ENCODE data around the gene CD180.

The CD180 gene

DNA sequence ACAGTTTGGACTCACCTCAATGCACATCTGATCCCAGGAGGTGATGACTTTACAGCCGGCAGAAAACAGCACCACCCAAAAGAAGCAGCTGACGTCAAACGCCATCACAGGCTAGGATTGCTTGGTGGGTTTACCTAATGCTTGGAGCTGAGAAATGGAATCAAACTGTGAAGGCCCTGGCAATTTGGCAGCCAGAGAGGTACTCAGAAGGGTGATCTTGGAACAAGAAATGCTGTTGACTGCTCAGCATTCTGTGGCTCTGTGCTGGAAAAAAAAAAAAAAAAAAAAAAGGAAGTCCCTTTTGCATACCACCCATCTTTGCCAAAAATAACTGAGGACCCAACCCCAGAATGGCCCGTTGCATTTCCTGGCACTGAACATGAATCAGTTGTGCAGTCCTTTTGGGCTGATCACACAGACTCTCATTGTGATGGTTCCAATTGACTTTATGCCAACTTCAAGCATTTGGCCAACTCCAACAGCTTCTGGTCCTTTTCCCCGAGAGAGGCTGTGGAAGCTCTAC is at the start of gene CD180:
TSS of gene CD180 (minus strand) at position 263 of the 523 bp plus-strand sequence. CDS start at position 105, 158 bp downstream.
- peak; percentile 97 for DNase-seq (ENCODE audit: low spot score)

- DNase-seq (ENCODE audit: low spot score), result peak; percentile 96
Measured at GRCh38 chr5:67246108-67246507, 49.5 kb upstream of the CD180 start.

DNA sequence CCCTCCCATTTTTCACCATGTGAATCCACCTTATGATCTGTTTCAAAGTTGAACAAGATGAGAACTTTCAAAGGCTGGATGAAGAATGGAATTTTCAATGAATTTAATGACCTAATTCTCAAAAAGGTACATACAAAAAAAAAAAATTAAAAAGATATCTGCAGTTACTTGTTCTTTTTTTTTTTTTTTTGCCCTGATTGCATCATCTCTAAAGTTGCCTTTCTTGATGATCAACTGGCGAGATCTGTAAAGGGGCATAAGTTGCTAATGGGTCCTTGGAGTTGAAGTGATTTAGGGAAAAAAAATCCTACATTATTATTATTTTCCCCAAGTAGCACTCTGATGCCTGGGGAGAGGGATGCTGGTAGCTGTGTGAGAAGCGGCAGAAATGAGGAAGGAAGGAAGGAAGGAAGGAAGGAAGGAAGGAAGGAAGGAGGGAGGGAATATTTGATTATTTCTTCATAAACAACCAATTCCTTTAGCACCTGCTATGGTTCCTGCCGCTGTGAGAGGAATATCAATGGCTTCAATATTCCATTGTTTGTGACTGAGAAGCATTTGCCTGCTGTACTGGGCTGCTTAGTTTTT is 48.8 kb upstream of the CD180 start:
- no peak for DNase-seq (ENCODE audit: low spot score)

DNA sequence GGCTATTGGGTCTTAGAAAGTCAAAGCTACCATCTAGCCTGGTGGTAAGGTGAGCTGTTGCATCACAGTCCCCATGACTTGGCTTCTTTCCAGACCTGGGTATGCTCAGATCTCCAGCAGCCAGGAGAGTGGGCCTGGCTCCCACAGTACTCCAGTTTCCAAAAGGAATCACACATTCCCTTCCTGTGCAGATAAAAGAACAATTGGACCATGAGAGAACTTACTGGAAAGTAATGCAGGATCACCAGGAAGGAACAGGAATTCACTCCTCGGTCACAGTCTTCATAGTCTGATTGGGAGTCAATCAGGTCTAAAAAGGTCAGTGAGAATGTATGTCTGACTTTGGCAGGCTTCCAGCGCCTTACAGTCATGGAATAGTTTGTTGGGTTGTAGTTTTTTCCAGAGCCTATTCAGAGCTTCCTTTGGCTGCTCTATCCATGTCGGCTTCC is 47.8 kb upstream of the CD180 start:
- DNase-seq (ENCODE audit: low spot score), result no peak

- no peak for DNase-seq (ENCODE audit: low spot score)
Measured at GRCh38 chr5:67243944-67244343, 47.3 kb upstream of the CD180 start.

DNA sequence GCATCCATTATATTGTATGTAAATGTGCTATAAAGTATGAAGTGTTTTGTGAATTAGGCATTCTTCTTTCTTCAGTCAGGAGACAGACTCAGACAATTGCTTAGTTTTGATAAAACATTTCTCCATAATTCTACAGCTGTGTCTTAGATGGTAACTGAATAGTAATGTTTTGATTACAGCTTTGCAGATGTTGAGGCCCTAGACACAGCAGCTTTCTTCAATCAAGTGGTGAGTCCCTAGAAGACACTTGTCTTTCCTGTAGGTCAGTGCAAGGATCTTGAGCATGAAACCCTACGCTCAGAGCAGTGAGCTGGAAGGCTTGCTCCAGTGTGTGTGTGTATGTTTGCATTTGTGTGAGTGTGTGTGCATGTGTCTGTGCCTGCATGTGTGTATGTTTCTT is 46.8 kb upstream of the CD180 start:
- no peak for DNase-seq (ENCODE audit: low spot score)

DNA sequence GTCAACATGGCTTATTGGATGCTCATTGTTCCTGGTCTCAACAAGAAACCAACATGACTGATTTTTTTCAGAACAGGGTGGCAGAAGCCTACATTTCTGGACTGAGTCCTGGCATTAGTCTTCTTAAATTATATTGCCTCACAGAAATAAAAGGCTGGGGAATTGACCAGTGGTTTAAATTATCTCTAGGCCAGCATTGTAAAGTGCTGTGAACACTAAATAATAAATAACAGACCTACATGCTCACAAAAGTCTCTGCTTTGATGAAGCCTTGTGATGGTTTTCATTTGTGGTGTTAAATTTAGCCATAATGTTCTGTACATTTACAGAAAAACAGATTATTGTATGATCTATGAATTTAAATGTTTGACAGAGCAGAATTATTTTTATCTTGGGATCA is 44.7 kb upstream of the CD180 start:
- DNase-seq (ENCODE audit: low spot score), result no peak

GRCh38 chr5:67240846-67241245 is 44.2 kb upstream of the CD180 start:
- DNase-seq (ENCODE audit: low spot score), result no peak

- DNase-seq (ENCODE audit: low spot score), result no peak
Measured at GRCh38 chr5:67240065-67240464, 43.5 kb upstream of the CD180 start.

DNA sequence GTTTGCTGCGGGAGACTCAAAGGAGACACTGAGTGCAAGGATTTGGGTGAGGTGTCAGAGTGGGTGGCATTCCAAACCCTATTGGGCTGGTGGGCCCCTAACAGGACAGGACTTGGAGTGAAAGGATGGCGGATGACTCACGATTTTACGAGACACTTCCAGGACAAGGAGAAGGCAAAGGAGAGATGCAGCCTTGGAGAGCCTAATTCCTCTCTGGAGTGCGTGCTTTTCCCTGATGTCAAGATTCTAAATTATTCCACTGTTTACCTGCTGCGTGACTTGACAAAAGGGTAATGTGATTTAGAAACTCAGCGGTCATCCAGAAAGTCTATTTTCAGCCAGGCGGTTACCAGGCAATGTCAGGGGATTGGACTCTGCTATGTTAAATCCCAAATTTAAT is 41.6 kb upstream of the CD180 start:
- no peak for DNase-seq (ENCODE audit: low spot score)

GRCh38 chr5:67235399-67236110 is 39.0 kb upstream of the CD180 start:
- no peak for DNase-seq (ENCODE audit: low spot score)

DNA sequence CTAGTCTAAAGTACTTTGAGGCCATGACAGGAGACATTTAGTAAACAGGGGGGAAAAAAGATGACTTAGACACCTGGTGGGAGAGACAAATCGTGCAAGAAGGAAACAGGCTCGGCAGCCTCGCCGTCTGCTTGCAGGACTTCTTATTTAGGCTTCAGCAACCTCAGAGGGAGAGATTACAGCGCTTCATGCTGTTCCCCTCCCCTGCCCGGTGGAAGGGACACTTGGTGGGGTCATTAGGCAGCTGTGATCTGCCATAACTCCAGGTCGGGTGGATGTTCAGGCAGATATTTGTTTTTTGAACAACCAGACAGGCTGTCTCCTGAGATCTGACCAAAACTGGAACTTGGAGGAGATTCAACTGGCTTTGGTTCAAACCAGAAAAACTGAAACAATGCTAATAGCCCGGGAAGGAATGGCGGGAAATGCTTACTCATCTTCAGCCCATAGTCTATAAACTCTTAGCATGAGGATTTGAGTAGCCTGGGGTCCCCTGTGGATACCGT is 38.1 kb upstream of the CD180 start:
- peak; percentile 42 for DNase-seq (ENCODE audit: low spot score)

GRCh38 chr5:67233075-67233474 is 36.5 kb upstream of the CD180 start:
- DNase-seq (ENCODE audit: low spot score), result no peak

- no peak for DNase-seq (ENCODE audit: low spot score)
Measured at GRCh38 chr5:67223211-67223610, 26.6 kb upstream of the CD180 start.

DNA sequence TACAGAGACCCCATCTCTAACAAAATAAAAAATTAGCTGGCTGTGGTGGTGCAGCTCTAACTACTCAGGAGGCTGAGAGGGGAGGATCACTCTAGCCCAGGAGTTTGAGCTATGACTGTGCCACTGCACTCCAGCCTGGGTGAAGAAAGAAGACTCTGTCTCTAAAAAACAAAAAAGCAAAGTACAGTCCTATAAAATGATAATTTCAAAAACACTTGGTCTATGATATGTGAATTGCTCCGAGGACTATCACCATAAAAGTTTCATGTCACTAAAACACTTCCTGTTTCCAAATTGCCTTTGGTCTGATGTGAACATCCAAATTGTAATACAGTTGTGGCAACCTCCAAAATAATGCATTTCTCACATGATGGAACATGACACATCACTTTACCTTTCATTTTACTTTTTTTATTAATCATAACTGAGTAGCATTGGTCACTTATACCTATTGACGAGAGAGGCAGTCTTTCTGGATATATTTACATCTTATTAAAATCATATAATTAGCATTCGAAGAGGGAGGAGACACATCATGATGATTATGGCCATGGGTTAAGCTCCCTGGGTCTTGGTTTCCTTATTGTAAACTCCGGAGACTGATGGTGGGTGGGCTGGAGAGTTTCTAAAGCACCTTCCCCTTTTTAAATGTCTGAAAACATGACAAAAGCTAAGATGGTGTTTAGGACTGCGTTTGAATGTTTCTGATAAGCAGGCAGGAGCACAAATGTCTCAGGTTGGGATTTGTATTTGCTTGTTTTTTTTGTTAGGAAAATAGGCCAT is 25.8 kb upstream of the CD180 start:
- DNase-seq (ENCODE audit: low spot score), result no peak

- DNase-seq (ENCODE audit: low spot score), result peak; percentile 48
Measured at GRCh38 chr5:67221487-67222242, 25.1 kb upstream of the CD180 start.

- DNase-seq (ENCODE audit: low spot score), result no peak
Measured at GRCh38 chr5:67216564-67216963, 20.0 kb upstream of the CD180 start.

GRCh38 chr5:67215519-67216471 is 19.2 kb upstream of the CD180 start:
- DNase-seq (ENCODE audit: low spot score), result peak; percentile 80

GRCh38 chr5:67214707-67215447 is 18.3 kb upstream of the CD180 start:
- DNase-seq (ENCODE audit: low spot score), result no peak

DNA sequence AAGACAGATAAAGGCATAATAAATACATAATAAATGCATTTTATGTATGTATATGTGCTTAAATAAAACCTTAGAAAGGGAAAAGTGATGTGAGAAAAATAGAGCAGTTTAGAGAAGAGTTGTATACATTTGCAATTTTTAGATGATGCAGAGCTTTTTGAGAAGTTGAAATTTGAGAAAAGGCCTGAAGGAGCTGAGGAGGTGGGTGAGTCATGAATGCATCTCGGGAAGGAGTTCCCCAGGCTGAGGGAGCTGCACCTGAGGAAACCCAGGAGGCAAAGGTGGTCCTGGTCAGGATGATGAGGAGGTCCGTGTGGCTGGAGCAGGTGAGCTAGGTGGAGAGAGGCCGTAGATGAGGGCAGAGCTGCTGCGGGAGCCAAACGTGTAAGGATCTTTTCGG is 17.4 kb upstream of the CD180 start:
- no peak for DNase-seq (ENCODE audit: low spot score)
